Heart right ventricle (tissue), 16 donors: ENCODE measurements around the gene CLDN6. TPM values are rescaled to one million over a fixed set of nuclear protein-coding genes. Genes with fewer than 3 reads are reported as not detected.

Experiments used
- ATAC-seq, 8 donors: fragments of 200-7000 bp; cut with Tn5 transposase; one replicate each; pipeline ENCODE4 v1.9.1; 2020; ENCODE audit warnings: mild to moderate bottlenecking in 8 of 8, moderate library complexity in 8 of 8, moderate number of reproducible peaks in 1 of 8
- DNase-seq, 2 donors: peaks; one replicate each; pipeline ENCODE4 v3.0.0-alpha.2; 2020
- H3K27ac ChIP-seq, 10 donors: fragments of 200-600 bp; sonication (generic) in 2 of 10; one replicate each; pipeline versions ENCODE4 v1.5.0 to v1.8.0; 2020 to 2022; ENCODE audit warnings: mild to moderate bottlenecking in 3 of 10
- H3K27me3 ChIP-seq, 7 donors: fragments of 200-600 bp; one replicate each; pipeline ENCODE4 v1.8.0; 2021 to 2022; ENCODE audit warnings: mild to moderate bottlenecking in 2 of 7
- H3K36me3 ChIP-seq, 9 donors: fragments of 200-600 bp; sonication (generic) in 1 of 9; one replicate each; pipeline versions ENCODE4 v1.5.0 to v1.8.0; 2020 to 2022; ENCODE audit warnings: mild to moderate bottlenecking in 2 of 9
- H3K4me1 ChIP-seq, 9 donors: fragments of 200-600 bp; sonication (generic) in 1 of 9; one replicate each; pipeline versions ENCODE4 v1.5.0 to v1.8.0; 2020 to 2022; ENCODE audit warnings: mild to moderate bottlenecking in 4 of 9
- H3K4me3 ChIP-seq, 10 donors: fragments of 200-600 bp; sonication (generic) in 2 of 10; one replicate each; pipeline versions ENCODE4 v1.5.0 to v1.8.0; 2020 to 2022; ENCODE audit warnings: mild to moderate bottlenecking in 7 of 10, moderate library complexity in 2 of 10
- H3K9me3 ChIP-seq, 11 donors: fragments of 200-600 bp in 10 of 11; sonication (generic) in 2 of 11; one replicate each; pipeline versions ENCODE4 v1.5.0 to v1.8.0; 2013 to 2022; ENCODE audit warnings: mild to moderate bottlenecking in 2 of 11, control low read depth in 1 of 11, moderate library complexity in 1 of 11
- CTCF ChIP-seq, 9 donors: fragments of 200-600 bp; sonication (generic) in 2 of 9; IDR thresholded peaks; one replicate each; pipeline versions ENCODE4 v1.5.0 to v1.8.0; 2021 to 2022; ENCODE audit warnings: antibody characterized with exemption in 9 of 9, mild to moderate bottlenecking in 5 of 9, moderate library complexity in 1 of 9
- WGBS, 2 donors: extraction: QIAGEN DNeasy Blood & Tissue Kit; methylation state at CpG; one replicate each; pipeline ENCODE4 v1.1.7; 2013; ENCODE audit warnings: inconsistent platforms in 1 of 2; 5-methylcytosine and 5-hydroxymethylcytosine counted together
- intact Hi-C, 10 donors: fragments of 100-400 bp; cut with DNase I; formaldehyde crosslinking; loops; one replicate each; pipeline versions ENCODE4 v1.11.1 to v1.14.2; 2022
- polyA plus RNA-seq, 2 donors: library from polyadenylated mRNA; stranded (reverse); fragments of 200-250 nt; gene quantifications; one replicate each; pipeline ENCODE4 v1.2.3, GENCODE V29; 2013
- total RNA-seq, 10 donors: library from RNA; stranded (reverse); fragmentation: NEBNext Ultra II Directional in 3 of 10; extraction: Animal tissue kit (Norgen Biotek cat#: 25700) in 3 of 10; gene quantifications; one replicate each; pipeline versions ENCODE4 v1.2.1 to v1.2.4, GENCODE V29; 2021 to 2023
- donor health status: Arrhythmogenic right ventricular cardiomyopathy.
- donor health status: ischemic (EF 13 %, LVEDD 7.1; RV severe dilation, severe dysfunction).
- donor health status: healthy with polysubstance abuse.
- donor health status: DM: no; HTN: yes; CAD: no.
- donor health status: DM: no; HTN: no; CAD: no.
- donor health status: ischemic (EF 25% LVEDD 6.9; RV normal size, moderate dysfunction).
- donor health status: ischemic (EF 25% LVEDD 5.7; RV mildly dilated, moderate dysfunction).
- donor health status: healthy.
- donor health status: DM: yes; HTN: yes; CAD: no.
- donor health status: Ischemic cardiomyopathy.
- donor health status: ischemic (EF 35%, LVEDD 5.7; RV mildly dilated, moderate dysfunction).
- donor health status: nonischemic (EF 11% LVEDD 7.7; RV severe dilation, severe dysfunction).
- donor health status: DM: yes; HTN: yes; CAD: no.
- donor health status: PGD.
- donor health status: ischemic (EF 29% LVEDD 5.4; RV normal size, mild dysfunction).
- donor health status: nonischemic (EF 23%, LVEDD 6.1; RV moderate dilation, normal function).

Gene CLDN6
- total and polyA plus RNA-seq, 12 donors, result 0.03 to 0.28 TPM; not detected in 10

GRCh38 chr16:2966808-2967191 is 51.2 kb downstream of the CLDN6 start:
- Histone ChIP-seq H3K9me3 (no peaks in the 10 kb centered on the region), H3K27ac (no peak overlapping the region), H3K4me1 (peaks cover 16 to 71% (median 55%) of the 10 kb centered on the region in 9 donors), H3K27me3 (peaks cover 51 to 71% (median 65%) of the 10 kb centered on the region in 7 donors), H3K36me3 (peaks cover 0 to 2% (median 0%) of the 10 kb centered on the region in 9 donors), H3K4me3 (peak overlapping the region in 9 of 10 donors; percentile 5 to 37 (median 20))
- peak in 4 of 9 donors; percentile 7 to 41 (median 24) for TF ChIP-seq CTCF (IDR thresholded peaks at IDR 0.05)
- ATAC-seq, result no peak
- WGBS, 2 donors, result 2% methylated on average over 42 to 46 of the region's 46 CpGs
- no peak for DNase-seq
- intact Hi-C loops, result no loop called here

- no peak for TF ChIP-seq CTCF (IDR thresholded peaks at IDR 0.05)
- Histone ChIP-seq H3K4me3 (peak overlapping the region in 8 of 10 donors; percentile 5 to 37 (median 24)), H3K27ac (no peak overlapping the region), H3K27me3 (peaks cover 53 to 77% (median 71%) of the 10 kb centered on the region in 7 donors), H3K9me3 (no peaks in the 10 kb centered on the region), H3K4me1 (peaks cover 16 to 73% (median 51%) of the 10 kb centered on the region in 9 donors), H3K36me3 (no peaks in the 10 kb centered on the region)
- 48 to 55% methylated on average over 39 of the region's 39 CpGs for WGBS, 2 donors
- no peak for ATAC-seq
- DNase-seq, result no peak
- intact Hi-C loops, result no loop called here
Observed at GRCh38 chr16:2966043-2966807, 51.8 kb downstream of the CLDN6 start.

Other genes with a start within 250 kb of the CLDN6 start
- 100 to 1,000 TPM; 248 to 373 (median 323) TPM for gene ELOB, start 240.9 kb downstream of the CLDN6 start, total RNA-seq
- 1,000 to 10,000 TPM in 1 of 2 donors, 100 to 1,000 TPM in 1; 511 to 1,196 TPM for gene ELOB, start 240.9 kb downstream of the CLDN6 start, polyA plus RNA-seq
- gene PRSS33, start 230.6 kb downstream of the CLDN6 start, total RNA-seq, result under 1 TPM in 1 of 10 donors, not detected in 9; 0.60 TPM
- not detected for gene PRSS33, start 230.6 kb downstream of the CLDN6 start, polyA plus RNA-seq
- not detected for gene PRSS41, start 219.7 kb downstream of the CLDN6 start, total RNA-seq
- not detected for gene PRSS41, start 219.7 kb downstream of the CLDN6 start, polyA plus RNA-seq
- under 1 TPM in 1 of 10 donors, not detected in 9; 0.20 TPM for gene PRSS21, start 200.9 kb downstream of the CLDN6 start, total RNA-seq
- gene PRSS21, start 200.9 kb downstream of the CLDN6 start, polyA plus RNA-seq, result not detected
- under 1 TPM in 2 of 10 donors, not detected in 8; 0.44 to 0.88 TPM for gene ZG16B, start 187.9 kb downstream of the CLDN6 start, total RNA-seq
- under 1 TPM in 1 of 2 donors, not detected in 1; 0.07 TPM for gene ZG16B, start 187.9 kb downstream of the CLDN6 start, polyA plus RNA-seq
- under 1 TPM in 1 of 10 donors, not detected in 9; 0.21 TPM for gene PRSS22, start 160.0 kb downstream of the CLDN6 start, total RNA-seq
- not detected for gene PRSS22, start 160.0 kb downstream of the CLDN6 start, polyA plus RNA-seq
- gene FLYWCH2, start 135.0 kb downstream of the CLDN6 start, total RNA-seq, result 10 to 100 TPM; 18.1 to 28.9 (median 21.9) TPM
- 10 to 100 TPM; 36.8 to 65.7 TPM for gene FLYWCH2, start 135.0 kb downstream of the CLDN6 start, polyA plus RNA-seq
- gene FLYWCH1, start 106.3 kb downstream of the CLDN6 start, total RNA-seq, result 10 to 100 TPM; 27.1 to 42.3 (median 32.8) TPM
- 10 to 100 TPM; 22.1 to 41.0 TPM for gene FLYWCH1, start 106.3 kb downstream of the CLDN6 start, polyA plus RNA-seq
- not detected for gene KREMEN2, start 53.9 kb downstream of the CLDN6 start, total RNA-seq
- gene KREMEN2, start 53.9 kb downstream of the CLDN6 start, polyA plus RNA-seq, result not detected
- 10 to 100 TPM in 1 of 10 donors, 1 to 10 TPM in 9; 3.7 to 13.8 (median 6.5) TPM for gene PAQR4, start 48.8 kb downstream of the CLDN6 start, total RNA-seq
- gene PAQR4, start 48.8 kb downstream of the CLDN6 start, polyA plus RNA-seq, result 10 to 100 TPM in 1 of 2 donors, 1 to 10 TPM in 1; 8.2 to 17.9 TPM
- gene PKMYT1, start 37.7 kb downstream of the CLDN6 start, total RNA-seq, result 1 to 10 TPM in 2 of 10 donors, under 1 TPM in 7, not detected in 1; 0.34 to 4.2 (median 0.66) TPM
- gene PKMYT1, start 37.7 kb downstream of the CLDN6 start, polyA plus RNA-seq, result 1 to 10 TPM; 1.4 to 3.7 TPM
- gene CLDN9, start 5.3 kb downstream of the CLDN6 start, total RNA-seq, result 1 to 10 TPM in 3 of 10 donors, under 1 TPM in 7; 0.19 to 1.5 (median 0.79) TPM
- gene CLDN9, start 5.3 kb downstream of the CLDN6 start, polyA plus RNA-seq, result 1 to 10 TPM; 1.0 to 3.2 TPM
- gene TNFRSF12A, start 2.2 kb upstream of the CLDN6 start, total RNA-seq, result 100 to 1,000 TPM in 4 of 10 donors, 10 to 100 TPM in 6; 28.0 to 319 (median 92.3) TPM
- 100 to 1,000 TPM; 215 to 740 TPM for gene TNFRSF12A, start 2.2 kb upstream of the CLDN6 start, polyA plus RNA-seq
- 10 to 100 TPM; 41.8 to 62.8 (median 55.8) TPM for gene HCFC1R1, start 5.8 kb upstream of the CLDN6 start, total RNA-seq
- gene HCFC1R1, start 5.8 kb upstream of the CLDN6 start, polyA plus RNA-seq, result 100 to 1,000 TPM in 1 of 2 donors, 10 to 100 TPM in 1; 71.8 to 370 TPM
- gene THOC6, start 5.9 kb upstream of the CLDN6 start, total RNA-seq, result 10 to 100 TPM in 7 of 10 donors, 1 to 10 TPM in 3; 7.0 to 12.5 (median 10.4) TPM
- 10 to 100 TPM; 22.5 to 40.3 TPM for gene THOC6, start 5.9 kb upstream of the CLDN6 start, polyA plus RNA-seq
- not detected for gene BICDL2, start 18.8 kb upstream of the CLDN6 start, total RNA-seq
- under 1 TPM in 1 of 2 donors, not detected in 1; 0.04 TPM for gene BICDL2, start 18.8 kb upstream of the CLDN6 start, polyA plus RNA-seq
- 1 to 10 TPM in 5 of 10 donors, under 1 TPM in 5; 0.26 to 3.9 (median 1.2) TPM for gene MMP25, start 28.4 kb upstream of the CLDN6 start, total RNA-seq
- under 1 TPM; 0.30 to 0.95 TPM for gene MMP25, start 28.4 kb upstream of the CLDN6 start, polyA plus RNA-seq
- gene IL32, start 47.5 kb upstream of the CLDN6 start, total RNA-seq, result 100 to 1,000 TPM in 1 of 10 donors, 10 to 100 TPM in 9; 23.4 to 204 (median 45.4) TPM
- 100 to 1,000 TPM in 1 of 2 donors, 10 to 100 TPM in 1; 80.6 to 116 TPM for gene IL32, start 47.5 kb upstream of the CLDN6 start, polyA plus RNA-seq
- gene ZSCAN10, start 81.1 kb upstream of the CLDN6 start, total RNA-seq, result not detected
- gene ZSCAN10, start 81.1 kb upstream of the CLDN6 start, polyA plus RNA-seq, result under 1 TPM; 0.01 to 0.07 TPM
- 1 to 10 TPM; 5.8 to 9.0 (median 7.6) TPM for gene ZNF205, start 94.4 kb upstream of the CLDN6 start, total RNA-seq
- 10 to 100 TPM; 13.8 to 26.9 TPM for gene ZNF205, start 94.4 kb upstream of the CLDN6 start, polyA plus RNA-seq
- 1 to 10 TPM; 5.9 to 9.2 (median 7.7) TPM for gene ZNF213, start 116.8 kb upstream of the CLDN6 start, total RNA-seq
- 10 to 100 TPM in 1 of 2 donors, 1 to 10 TPM in 1; 6.9 to 10.1 TPM for gene ZNF213, start 116.8 kb upstream of the CLDN6 start, polyA plus RNA-seq
- gene OR1F1, start 170.0 kb upstream of the CLDN6 start, total RNA-seq, result not detected
- not detected for gene OR1F1, start 170.0 kb upstream of the CLDN6 start, polyA plus RNA-seq
- 1 to 10 TPM; 4.6 to 8.9 (median 6.1) TPM for gene ZNF200, start 217.0 kb upstream of the CLDN6 start, total RNA-seq
- 1 to 10 TPM; 2.9 to 5.4 TPM for gene ZNF200, start 217.0 kb upstream of the CLDN6 start, polyA plus RNA-seq
- gene MEFV, start 238.4 kb upstream of the CLDN6 start, total RNA-seq, result 1 to 10 TPM in 2 of 10 donors, under 1 TPM in 8; 0.11 to 3.1 (median 0.53) TPM
- under 1 TPM; 0.19 to 0.37 TPM for gene MEFV, start 238.4 kb upstream of the CLDN6 start, polyA plus RNA-seq